NCI-H748 (cell line): ENCODE data around the gene HLCS.

Source experiments
- DNase-seq: peaks from one replicate; lab custom pipeline; 2025; ENCODE audit not compliant: unreplicated experiment; lab: John Stamatoyannopoulos, UW

HLCS gene

GRCh38 chr21:36706951-36707762, 259.3 kb downstream of the HLCS start:
- DNase-seq: no peak

- no peak for DNase-seq
These were observed 260.0 kb downstream of the HLCS start for GRCh38 chr21:36706482-36706852.

GRCh38 chr21:36705679-36706481, 260.6 kb downstream of the HLCS start:
- no peak for DNase-seq

- DNase-seq: no peak
These were observed 261.4 kb downstream of the HLCS start for GRCh38 chr21:36704958-36705678.

- no peak for DNase-seq
These were observed 262.1 kb downstream of the HLCS start for GRCh38 chr21:36704281-36704957.

GRCh38 chr21:36703626-36704280, 262.7 kb downstream of the HLCS start:
- DNase-seq: no peak

GRCh38 chr21:36703123-36703522, 263.3 kb downstream of the HLCS start:
- DNase-seq: no peak

GRCh38 chr21:36702622-36702968, 263.9 kb downstream of the HLCS start:
- no peak for DNase-seq

GRCh38 chr21:36701756-36702621, 264.5 kb downstream of the HLCS start:
- DNase-seq: no peak

- no peak for DNase-seq
These were observed 265.3 kb downstream of the HLCS start for GRCh38 chr21:36700971-36701755.
